GM12864 (cell line): Measurements from ENCODE around the gene GRID1.

Source experiments
- DNase-seq: peaks from one replicate; pipeline ENCODE4 v3.0.0-alpha.2; 2011; ENCODE audit warnings: low read depth
- H3K4me3 ChIP-seq: 2 replicates; pipeline ENCODE4 v1.5.1; 2011; ENCODE audit warnings: mild to moderate bottlenecking, low read depth, low read length, control low read depth
- CTCF ChIP-seq: IDR thresholded peaks from 2 replicates; pipeline ENCODE4 v1.5.1; 2011; ENCODE audit warnings: low read depth, mild to moderate bottlenecking, moderate library complexity, low read length, control low read depth, inconsistent platforms; ENCODE audit errors: missing control alignments

The GRID1 gene

GRCh38 chr10:86187499-86188239 is 178.9 kb downstream of the GRID1 start:
- no peak for DNase-seq
- H3K4me3 ChIP-seq = no peak overlapping the region
- no peak for TF ChIP-seq CTCF

GRCh38 chr10:86186633-86187032 is 180.0 kb downstream of the GRID1 start:
- H3K4me3 ChIP-seq = no peak overlapping the region
- TF ChIP-seq CTCF = no peak
- DNase-seq = no peak

DNA sequence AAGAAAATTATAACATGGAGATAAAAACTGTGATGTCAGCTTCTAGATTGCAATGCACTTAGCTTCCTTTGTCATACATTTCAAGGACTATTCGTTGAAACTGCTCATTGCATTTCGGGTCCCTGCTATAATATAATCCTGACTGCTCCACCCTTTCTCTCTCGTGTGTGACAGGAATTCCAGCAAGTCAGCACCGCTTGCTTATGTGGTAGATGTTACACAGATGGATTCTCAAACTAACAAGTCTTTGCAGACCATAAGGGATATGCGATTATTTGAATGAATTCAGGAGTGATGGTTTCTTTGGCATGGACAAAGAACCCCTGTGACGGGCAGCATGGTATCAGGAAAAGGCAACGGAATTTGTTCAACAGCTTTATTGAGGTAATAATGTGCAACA is 184.0 kb downstream of the GRID1 start:
- no peak for DNase-seq
- no peak overlapping the region for H3K4me3 ChIP-seq
- TF ChIP-seq CTCF = no peak

DNA sequence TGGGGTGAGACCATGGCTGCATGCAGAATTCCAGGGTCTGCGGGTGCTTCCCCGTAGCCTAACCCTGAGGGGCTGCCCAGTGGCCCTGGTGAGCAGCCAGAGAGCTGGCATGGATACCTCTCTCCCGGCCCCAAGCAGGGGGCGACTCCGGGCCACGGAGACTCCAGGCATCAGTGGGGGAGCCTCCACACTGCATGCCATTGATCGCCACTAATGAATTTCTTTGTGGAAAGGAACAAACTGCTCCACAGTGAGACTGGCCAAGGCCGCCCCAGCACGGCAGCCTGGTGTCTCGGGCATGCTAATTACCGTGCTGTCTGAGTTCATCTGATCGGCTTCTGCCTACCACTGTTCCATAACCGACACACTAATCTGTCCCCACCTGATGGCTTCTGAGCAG is 184.4 kb downstream of the GRID1 start:
- DNase-seq = no peak
- TF ChIP-seq CTCF = no peak
- no peak overlapping the region for H3K4me3 ChIP-seq

GRCh38 chr10:86180861-86181260 is 185.7 kb downstream of the GRID1 start:
- H3K4me3 ChIP-seq = no peak overlapping the region
- no peak for DNase-seq
- TF ChIP-seq CTCF = no peak

- TF ChIP-seq CTCF = no peak
- H3K4me3 ChIP-seq = no peak overlapping the region
- no peak for DNase-seq
Observed at GRCh38 chr10:86179961-86180360, 186.6 kb downstream of the GRID1 start.

- DNase-seq = no peak
- TF ChIP-seq CTCF = no peak
- no peak overlapping the region for H3K4me3 ChIP-seq
Observed at GRCh38 chr10:86179153-86179524, 187.5 kb downstream of the GRID1 start.
